GM18858 (cell line): ENCODE measurements around the gene ELF5.

ENCODE experiments used
- ATAC-seq: cut with Tn5 transposase; IDR thresholded peaks from one replicate; pipeline ENCODE4 v1.9.1; 2021; ENCODE audit not compliant: unreplicated experiment

Gene ELF5

GRCh38 chr11:34493926-34494595 is 19.5 kb downstream of the ELF5 start:
- ATAC-seq: no peak

DNA sequence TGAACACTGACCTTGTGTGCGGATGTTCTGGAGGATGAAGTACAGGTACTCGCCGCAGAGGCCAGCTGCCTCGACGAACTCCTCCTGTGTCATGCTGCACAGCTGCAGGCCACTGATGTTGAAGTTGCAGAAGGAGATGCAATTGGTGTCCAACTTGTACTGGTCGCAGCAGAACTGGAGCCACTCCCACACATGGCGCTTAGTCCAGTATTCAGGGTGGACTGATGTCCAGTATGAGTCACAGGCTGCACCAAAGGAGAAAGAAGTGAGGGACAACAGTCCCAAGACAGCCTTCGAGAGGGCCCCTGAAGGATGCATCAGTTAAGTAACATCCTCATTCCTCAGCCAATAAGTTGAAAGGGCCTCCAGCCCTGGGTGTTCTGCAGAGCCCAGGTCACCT is 20.1 kb downstream of the ELF5 start:
- ATAC-seq: no peak

- no peak for ATAC-seq
Observed at GRCh38 chr11:34492806-34493414, 20.7 kb downstream of the ELF5 start.

- ATAC-seq: no peak
Observed at GRCh38 chr11:34490304-34490703, 23.3 kb downstream of the ELF5 start.

DNA sequence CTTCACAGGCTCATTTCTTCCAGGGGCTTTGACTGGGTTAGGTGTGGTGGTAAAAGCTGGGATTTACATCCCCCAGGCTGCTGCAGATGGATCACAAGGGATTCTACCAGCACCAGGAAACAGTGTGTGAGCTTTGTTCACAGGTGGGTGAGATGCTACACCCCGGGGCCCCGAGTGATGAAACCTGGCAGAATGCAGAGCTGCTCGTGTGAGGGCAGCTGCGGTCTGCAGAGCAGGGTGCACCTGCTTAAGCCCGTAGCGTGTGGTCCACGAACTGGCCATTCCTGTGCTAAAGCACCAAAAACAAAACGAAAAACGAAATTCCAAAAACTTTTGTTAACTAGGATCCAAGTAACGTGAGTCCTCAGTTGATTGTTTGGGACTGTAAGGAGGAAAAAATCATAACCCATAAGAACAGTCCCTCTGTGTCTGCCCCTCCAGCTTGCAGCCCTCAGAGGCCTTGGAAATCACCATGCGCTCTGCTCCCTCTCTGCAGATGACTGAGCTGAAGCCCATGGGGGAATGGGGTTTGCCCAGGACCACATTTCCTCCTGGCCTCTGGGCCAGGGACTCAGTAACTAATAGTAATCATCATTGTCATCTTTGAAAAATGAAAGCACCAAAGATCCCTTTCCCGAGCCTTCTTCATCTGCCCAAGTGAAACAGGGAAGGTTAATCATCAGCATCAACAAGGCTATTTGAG is 24.6 kb downstream of the ELF5 start:
- ATAC-seq: no peak

GRCh38 chr11:34487430-34487829 is 26.2 kb downstream of the ELF5 start:
- no peak for ATAC-seq

- ATAC-seq: no peak
Observed at GRCh38 chr11:34483106-34483874, 30.3 kb downstream of the ELF5 start.

GRCh38 chr11:34481307-34481706 is 32.3 kb downstream of the ELF5 start:
- no peak for ATAC-seq

DNA sequence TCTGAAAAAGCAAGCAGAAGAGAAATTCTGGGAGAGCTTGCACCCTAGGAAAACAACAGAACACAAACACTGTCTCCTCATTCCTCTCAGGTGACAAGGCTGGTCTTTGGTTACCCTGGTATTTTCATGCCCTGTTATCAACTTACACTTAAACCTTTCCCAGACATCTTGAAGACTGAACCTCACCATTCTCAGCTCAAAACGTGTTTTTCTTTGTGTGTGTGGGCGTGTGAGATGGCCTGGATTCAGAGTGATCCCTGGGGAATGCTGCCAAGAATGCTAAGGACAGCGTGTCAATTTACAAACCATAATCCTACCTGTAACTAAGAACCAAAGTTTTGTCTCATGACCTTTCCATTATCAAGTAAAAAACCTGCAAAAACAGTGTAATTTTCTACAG is 33.3 kb downstream of the ELF5 start:
- ATAC-seq: no peak

DNA sequence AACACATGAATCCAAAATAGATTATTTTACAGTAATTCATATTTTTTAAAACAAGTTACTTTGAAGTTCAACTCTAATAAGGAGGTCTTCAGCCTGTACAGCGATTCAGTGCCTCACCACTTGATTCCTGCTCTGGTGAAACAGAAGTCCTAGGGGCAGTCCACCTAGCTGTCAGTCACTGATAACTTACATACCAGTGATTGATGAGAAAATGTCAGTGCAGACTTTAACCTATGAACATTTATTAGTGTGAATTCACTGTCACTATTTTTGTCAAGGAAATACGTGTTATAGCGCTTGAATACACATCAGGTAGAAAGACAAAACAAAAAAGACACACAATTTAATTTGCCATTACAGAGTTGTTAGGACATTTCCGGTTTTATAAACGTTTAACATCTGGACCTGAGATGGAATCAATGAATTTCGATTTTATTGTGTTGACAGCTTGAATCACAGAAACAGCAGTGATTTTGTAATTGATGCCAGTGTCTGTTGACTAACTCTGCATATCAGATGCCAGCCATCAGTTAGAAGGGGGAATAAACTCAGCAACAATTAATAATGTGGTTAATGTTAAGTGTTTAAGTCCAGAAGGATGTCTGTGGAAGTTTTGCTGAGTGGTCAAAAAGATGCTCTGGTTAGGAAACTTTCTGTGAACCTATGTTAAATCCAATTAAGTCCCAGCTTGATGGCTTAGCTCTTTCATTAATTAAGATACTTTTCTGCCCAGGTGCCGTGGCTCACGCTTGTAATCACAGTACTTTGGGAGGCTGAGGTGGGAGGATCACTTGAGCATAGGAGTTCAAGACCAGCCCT is 34.5 kb downstream of the ELF5 start:
- no peak for ATAC-seq

GRCh38 chr11:34476849-34477248 is 36.7 kb downstream of the ELF5 start:
- no peak for ATAC-seq

DNA sequence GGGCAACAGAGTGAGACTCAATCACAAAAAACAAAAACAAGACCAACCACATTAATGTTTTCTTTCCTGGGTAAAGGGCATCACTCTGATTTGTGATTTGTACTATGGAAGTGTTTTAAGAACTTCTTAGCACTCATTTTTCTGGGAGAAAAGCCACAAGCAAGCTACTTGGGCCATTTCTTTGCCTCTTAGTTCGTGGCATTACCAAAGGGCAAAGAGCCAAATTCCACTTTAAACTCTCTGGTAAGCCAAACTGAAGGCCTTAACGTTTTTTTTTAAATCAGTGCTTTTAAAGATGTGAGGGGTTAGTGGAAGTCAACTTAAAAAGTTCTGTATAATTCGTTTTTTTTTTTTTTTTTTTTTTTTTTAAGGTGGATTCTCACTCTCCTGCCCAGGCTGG is 37.9 kb downstream of the ELF5 start:
- ATAC-seq: no peak

DNA sequence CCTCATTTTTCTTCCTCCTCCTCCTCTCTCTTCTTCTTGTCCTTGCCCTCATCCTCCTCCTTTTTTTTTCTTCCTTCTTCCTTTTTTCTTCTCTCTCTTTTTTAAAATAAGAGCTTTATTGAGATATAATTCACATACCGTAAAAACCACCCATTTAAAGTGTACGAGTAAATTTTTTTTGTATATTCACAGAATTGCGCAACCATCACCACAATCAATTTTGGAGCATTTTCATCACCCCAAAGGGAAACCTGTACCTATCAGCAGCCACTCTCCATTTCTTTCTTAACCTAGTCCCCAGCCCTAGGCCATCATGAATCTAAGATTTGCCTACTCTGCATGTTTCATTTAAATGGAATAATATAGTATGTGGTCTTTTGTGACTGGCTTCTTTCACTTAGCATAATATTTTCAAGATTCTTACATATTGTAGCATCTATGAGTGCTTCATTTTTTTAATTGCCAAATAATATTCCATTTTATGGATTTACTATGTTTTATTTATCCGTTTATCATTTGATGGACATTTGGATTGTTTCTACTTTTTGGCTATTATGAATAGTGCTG is 39.9 kb downstream of the ELF5 start:
- ATAC-seq: no peak

DNA sequence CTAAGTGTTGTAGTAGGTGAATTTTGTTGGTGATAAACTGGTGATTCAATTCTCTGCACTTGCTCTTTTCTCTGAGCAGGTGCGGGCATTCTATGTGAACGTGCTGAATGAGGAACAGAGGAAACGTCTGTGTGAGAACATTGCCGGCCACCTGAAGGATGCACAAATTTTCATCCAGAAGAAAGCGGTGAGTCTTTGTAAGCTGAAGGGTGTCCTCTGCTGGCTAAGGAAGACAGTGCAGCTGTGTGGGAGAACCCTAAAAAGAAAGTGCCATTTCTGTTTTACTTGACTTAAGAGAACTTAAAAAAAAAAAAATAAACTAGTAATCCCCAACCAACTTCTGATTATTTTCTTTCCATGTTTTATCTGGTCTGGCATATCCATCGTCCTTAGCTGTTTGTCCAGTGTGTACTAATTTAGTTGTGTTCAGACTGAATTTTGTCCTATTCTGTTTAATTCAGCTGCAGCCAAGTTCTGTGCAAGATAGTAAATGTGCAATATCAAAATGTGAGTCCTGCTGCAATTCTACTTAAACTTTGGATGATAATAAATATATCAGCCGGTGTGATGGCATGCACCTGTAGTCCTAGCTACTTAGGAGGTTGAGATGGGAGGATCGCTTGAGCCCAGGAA is 45.3 kb downstream of the ELF5 start:
- no peak for ATAC-seq

- ATAC-seq: no peak
Observed at GRCh38 chr11:34466802-34467488, 46.6 kb downstream of the ELF5 start.

- no peak for ATAC-seq
Observed at GRCh38 chr11:34464591-34465051, 49.0 kb downstream of the ELF5 start.

- ATAC-seq: no peak
Observed at GRCh38 chr11:34461215-34461614, 52.4 kb downstream of the ELF5 start.

DNA sequence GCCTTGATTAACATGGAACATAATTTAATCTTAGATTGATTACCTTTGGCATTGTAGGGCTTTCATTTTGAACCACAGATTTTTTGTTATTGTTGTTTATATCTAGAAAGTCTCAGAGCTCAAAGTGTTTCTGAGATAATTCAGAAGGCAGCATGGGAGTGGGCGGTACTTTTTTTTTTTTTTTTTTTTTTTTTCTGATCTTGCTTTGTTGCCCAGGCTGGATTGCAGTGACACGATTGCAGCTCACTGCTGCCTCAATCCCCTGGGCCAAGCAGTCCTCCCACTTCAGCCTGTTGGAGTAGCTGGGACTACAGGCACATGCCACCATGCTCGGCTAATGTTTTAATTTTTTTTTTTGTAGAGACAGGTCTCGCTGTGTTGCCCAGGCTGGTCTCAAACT is 53.3 kb downstream of the ELF5 start:
- no peak for ATAC-seq

GRCh38 chr11:34459507-34460162 is 54.0 kb downstream of the ELF5 start:
- no peak for ATAC-seq
